Ascending aorta (tissue), 2 donors: Measurements from ENCODE around the gene PRLHR. TPM values are rescaled to one million over a fixed set of nuclear protein-coding genes. Genes with fewer than 3 reads are reported as not detected.
A peak's percentile ranks its signal among the peaks of the same experiment; 100 is the strongest.

Source experiments
- DNase-seq, 2 donors: peaks; one replicate each; pipeline ENCODE4 v3.0.0-alpha.2; 2019; ENCODE audit warnings: low spot score in 2 of 2
- H3K27ac ChIP-seq, 2 donors: fragments of 200-600 bp; sonication (generic); one replicate each; pipeline ENCODE4 v1.5.1; 2016 to 2017; ENCODE audit warnings: mild to moderate bottlenecking in 1 of 2
- H3K27me3 ChIP-seq: fragments of 200-600 bp; sonication (generic); one replicate; pipeline ENCODE4 v1.5.1; 2017
- H3K36me3 ChIP-seq, 2 donors: fragments of 200-600 bp; sonication (generic); one replicate each; pipeline ENCODE4 v1.5.1; 2016
- H3K4me1 ChIP-seq, 2 donors: fragments of 200-600 bp; sonication (generic); one replicate each; pipeline ENCODE4 v1.5.1; 2016 to 2017; ENCODE audit warnings: mild to moderate bottlenecking in 1 of 2
- H3K4me3 ChIP-seq, 2 donors: fragments of 200-600 bp; sonication (generic); one replicate each; pipeline ENCODE4 v1.5.1; 2016 to 2017; ENCODE audit warnings: mild to moderate bottlenecking in 1 of 2
- H3K9me3 ChIP-seq, 2 donors: fragments of 200-600 bp; sonication (generic); one replicate each; pipeline ENCODE4 v1.5.1; 2016
- CTCF ChIP-seq, 3 experiments: fragments of 200-600 bp in 2 of 3; fragments of 450-650 bp in 1 of 3; sonication (generic) in 2 of 3; IDR thresholded peaks; one replicate each; pipeline ENCODE4 v1.5.1; 2016 to 2019; ENCODE audit warnings: antibody characterized with exemption in 3 of 3, mild to moderate bottlenecking in 1 of 3, moderate library complexity in 1 of 3
- intact Hi-C: fragments of 100-400 bp; cut with DNase I; formaldehyde crosslinking; loops from one replicate; pipeline ENCODE4 v1.15.1; 2023
- total RNA-seq: library from RNA; depleted of rRNA; stranded (reverse); fragments of >200 nt; gene quantifications from one replicate; pipeline ENCODE4 v1.1.0, GENCODE V29; 2016

Gene PRLHR
- total RNA-seq, 1 donor from 2014 or later: not detected

GRCh38 chr10:118544401-118544948 is 51.0 kb downstream of the PRLHR start:
- Histone ChIP-seq H3K4me1 (no peaks in the 10 kb centered on the region), H3K9me3 (no peaks in the 10 kb centered on the region), H3K4me3 (no peak overlapping the region), H3K36me3 (no peaks in the 10 kb centered on the region), H3K27me3 (no peaks in the 10 kb centered on the region), H3K27ac (no peak overlapping the region)
- no peak for DNase-seq
- intact Hi-C loops: no loop called here
- no peak for TF ChIP-seq CTCF (IDR thresholded peaks at IDR 0.05)

GRCh38 chr10:118543714-118544400 is 51.6 kb downstream of the PRLHR start:
- no peak for DNase-seq
- no peak overlapping the region for H3K27ac ChIP-seq
- intact Hi-C loops: no loop called here
- H3K9me3 ChIP-seq: no peaks in the 10 kb centered on the region
- no peak overlapping the region for H3K4me3 ChIP-seq
- no peaks in the 10 kb centered on the region for H3K4me1 ChIP-seq
- peak in 1 of 3 experiments; percentile 23 for TF ChIP-seq CTCF (IDR thresholded peaks at IDR 0.05)
- H3K27me3 ChIP-seq: no peaks in the 10 kb centered on the region
- no peaks in the 10 kb centered on the region for H3K36me3 ChIP-seq

- no peaks in the 10 kb centered on the region for H3K4me1 ChIP-seq
- intact Hi-C loops: no loop called here
- TF ChIP-seq CTCF (IDR thresholded peaks at IDR 0.05): no peak
- no peaks in the 10 kb centered on the region for H3K27me3 ChIP-seq
- no peaks in the 10 kb centered on the region for H3K36me3 ChIP-seq
- no peaks in the 10 kb centered on the region for H3K9me3 ChIP-seq
- H3K4me3 ChIP-seq: no peak overlapping the region
- H3K27ac ChIP-seq: no peak overlapping the region
- no peak for DNase-seq
Observed at GRCh38 chr10:118542745-118543144, 52.7 kb downstream of the PRLHR start.

- intact Hi-C loops: no loop called here
- Histone ChIP-seq H3K36me3 (no peaks in the 10 kb centered on the region), H3K4me3 (no peak overlapping the region), H3K4me1 (no peaks in the 10 kb centered on the region), H3K9me3 (no peaks in the 10 kb centered on the region), H3K27me3 (no peaks in the 10 kb centered on the region), H3K27ac (no peak overlapping the region)
- TF ChIP-seq CTCF (IDR thresholded peaks at IDR 0.05): no peak
- DNase-seq: no peak
Observed at GRCh38 chr10:118542205-118542604, 53.2 kb downstream of the PRLHR start.

- no peaks in the 10 kb centered on the region for H3K4me1 ChIP-seq
- no peak for TF ChIP-seq CTCF (IDR thresholded peaks at IDR 0.05)
- DNase-seq: no peak
- H3K27ac ChIP-seq: no peak overlapping the region
- intact Hi-C loops: no loop called here
- no peak overlapping the region for H3K4me3 ChIP-seq
- no peaks in the 10 kb centered on the region for H3K36me3 ChIP-seq
- H3K27me3 ChIP-seq: no peaks in the 10 kb centered on the region
- no peaks in the 10 kb centered on the region for H3K9me3 ChIP-seq
Observed at GRCh38 chr10:118541718-118542117, 53.7 kb downstream of the PRLHR start.

Other genes with a start within 250 kb of the PRLHR start
- 23.6 TPM for gene CACUL1, start 159.3 kb upstream of the PRLHR start, total RNA-seq